PC-3 (cell line): ENCODE measurements around the gene FAM163B. TPM values are rescaled to one million over a fixed set of nuclear protein-coding genes. Genes with fewer than 3 reads are reported as not detected.

Source experiments
- ATAC-seq: fragments of 200-7000 bp; cut with Tn5 transposase; 2 replicates; pipeline ENCODE4 v1.9.1; 2020; ENCODE audit warnings: mild to moderate bottlenecking, moderate library complexity
- BruUV-seq: library from RNA; stranded (reverse); fragments of 400-500 nt; replicated peaks from 2 replicates; lab custom pipeline; 2021; lab: Mats Ljungman, UMichigan
- CTCF ChIA-PET: fragments of 300-600 bp; sonication (Branson Sonifier 250); formaldehyde crosslinking; loops from one replicate; lab custom pipeline; 2022; ENCODE audit warnings: antibody characterized with exemption; lab: Charles Lee
- POLR2A ChIA-PET: fragments of 300-600 bp; sonication (Branson Sonifier 250); formaldehyde crosslinking; loops from one replicate; lab custom pipeline; 2022; ENCODE audit warnings: antibody characterized with exemption; ENCODE audit not compliant: unreplicated experiment; lab: Charles Lee
- DNase-seq: peaks from one replicate; pipeline ENCODE4 v3.0.0-alpha.2; 2015
- H2AFZ ChIP-seq: fragments of 300-600 bp; sonication (generic); 2 replicates; pipeline ENCODE4 v1.6.0; 2016; ENCODE audit warnings: antibody characterized with exemption, low read length
- H3F3A ChIP-seq: fragments of 300-600 bp; sonication (generic); one replicate; pipeline ENCODE4 v1.6.0; 2017; ENCODE audit warnings: antibody characterized with exemption, low read length, control low read depth, mild to moderate bottlenecking; ENCODE audit not compliant: unreplicated experiment
- H3K27ac ChIP-seq: fragments of 300-600 bp; sonication (generic); 2 replicates; pipeline ENCODE4 v1.5.1; 2016; ENCODE audit warnings: mild to moderate bottlenecking, low read length
- H3K27me3 ChIP-seq: fragments of 300-600 bp; sonication (generic); 2 replicates; pipeline ENCODE4 v1.6.1; 2016; ENCODE audit warnings: low read length, mixed read lengths
- H3K36me3 ChIP-seq: fragments of 300-600 bp; sonication (generic); 2 replicates; pipeline ENCODE4 v1.6.1; 2016; ENCODE audit warnings: low read depth, mixed run types, low read length, mixed read lengths
- H3K4me1 ChIP-seq: fragments of 300-600 bp; sonication (generic); 2 replicates; pipeline ENCODE4 v1.5.1; 2016; ENCODE audit warnings: low read length; ENCODE audit not compliant: insufficient read depth
- H3K4me2 ChIP-seq: fragments of 300-600 bp; sonication (generic); 2 replicates; pipeline ENCODE4 v1.6.0; 2016; ENCODE audit warnings: low read length
- H3K4me3 ChIP-seq: fragments of 300-600 bp; sonication (generic); 2 replicates; pipeline ENCODE4 v1.5.1; 2016; ENCODE audit warnings: mild to moderate bottlenecking, low read length, mixed read lengths
- H3K79me2 ChIP-seq: fragments of 300-600 bp; sonication (generic); 2 replicates; pipeline ENCODE4 v1.6.1; 2017; ENCODE audit warnings: low read length, mixed read lengths
- H3K9ac ChIP-seq: fragments of 300-600 bp; sonication (generic); 2 replicates; pipeline ENCODE4 v1.6.0; 2016; ENCODE audit warnings: mild to moderate bottlenecking, low read length
- H3K9me2 ChIP-seq: fragments of 300-600 bp; sonication (generic); replicated peaks from 2 replicates; pipeline ENCODE4 v1.6.1; 2016; ENCODE audit warnings: mixed run types, low read length, mixed read lengths
- H3K9me3 ChIP-seq: fragments of 300-600 bp; sonication (generic); 2 replicates; pipeline ENCODE4 v1.6.1; 2016; ENCODE audit warnings: low read length, mixed read lengths
- H4K20me1 ChIP-seq: fragments of 300-600 bp; sonication (generic); 2 replicates; pipeline ENCODE4 v1.6.1; 2016; ENCODE audit warnings: low read length, mixed read lengths
- EZH2 ChIP-seq: fragments of 300-600 bp; sonication (generic); IDR thresholded peaks from one replicate; pipeline ENCODE4 v1.6.1; 2017; ENCODE audit warnings: antibody characterized with exemption, mild to moderate bottlenecking, low read length; ENCODE audit not compliant: unreplicated experiment
- EZH2phosphoT487 ChIP-seq: fragments of 300-600 bp; sonication (generic); IDR thresholded peaks from 2 replicates; pipeline ENCODE4 v1.6.1; 2018; ENCODE audit warnings: mild to moderate bottlenecking, antibody characterized with exemption, low read length, borderline replicate concordance
- intact Hi-C: fragments of 100-400 bp; cut with micrococcal nuclease; formaldehyde crosslinking; loops from 2 replicates; pipeline ENCODE4 v1.9.0; 2023
- total RNA-seq: library from RNA; depleted of rRNA; stranded (reverse); fragments of >200 nt; gene quantifications from 2 replicates; pipeline ENCODE4 v1.2.3, GENCODE V29; 2014
- TF ChIP-seq, protein P1 (sequence below): fragments of 300-600 bp; sonication (generic); conservative IDR thresholded peaks from 2 replicates; pipeline ENCODE4 v1.5.1; 2017; ENCODE audit warnings: antibody characterized with exemption, low read depth, mild to moderate bottlenecking, low read length

FAM163B gene
- total RNA-seq, 1 experiment from 2014 or later: not detected

DNA sequence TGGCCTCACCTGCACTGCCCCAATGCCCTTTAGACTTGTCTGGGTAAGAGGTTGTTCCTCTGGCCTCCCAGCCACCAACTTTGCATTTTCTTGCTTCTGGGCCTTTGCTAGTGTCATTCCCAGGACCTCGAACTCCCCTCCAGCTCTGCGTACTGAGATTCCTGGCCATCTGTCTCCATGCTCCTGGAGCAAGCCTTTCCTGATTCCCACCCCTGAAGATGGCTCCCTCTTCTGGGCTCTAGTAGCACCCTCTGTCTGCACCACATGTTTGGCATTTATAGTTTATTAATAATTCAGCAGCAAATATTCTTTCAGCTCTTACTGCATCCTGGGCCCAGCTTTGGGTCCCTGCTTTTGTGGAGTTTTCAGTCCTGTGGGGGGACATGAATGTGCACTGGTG lies 14.9 kb downstream of the FAM163B start:
- POLR2A ChIA-PET: no interaction called here
- Histone ChIP-seq H3K4me2 (no peak overlapping the region), H3F3A (no peaks in the 10 kb centered on the region), H3K9me2 (no peaks in the 10 kb centered on the region), H4K20me1 (no peaks in the 10 kb centered on the region), H3K27ac (no peak overlapping the region), H3K4me1 (no peaks in the 10 kb centered on the region), H3K9me3 (0 out of 2 replicates have a peak, but pooled peaks cover 5% of the 10 kb centered on the region), H3K4me3 (no peak overlapping the region), H3K36me3 (no peaks in the 10 kb centered on the region), H3K9ac (no peak overlapping the region), H3K27me3 (no peaks in the 10 kb centered on the region), H3K79me2 (no peaks in the 10 kb centered on the region), H2AFZ (no peak overlapping the region)
- no TSS peak for BruUV-seq
- CTCF ChIA-PET: no interaction called here
- ATAC-seq (no peak), DNase-seq (no peak)
- TF ChIP-seq EZH2: no peak
- TF ChIP-seq EZH2phosphoT487: no peak
- TF ChIP-seq, protein P1, sequence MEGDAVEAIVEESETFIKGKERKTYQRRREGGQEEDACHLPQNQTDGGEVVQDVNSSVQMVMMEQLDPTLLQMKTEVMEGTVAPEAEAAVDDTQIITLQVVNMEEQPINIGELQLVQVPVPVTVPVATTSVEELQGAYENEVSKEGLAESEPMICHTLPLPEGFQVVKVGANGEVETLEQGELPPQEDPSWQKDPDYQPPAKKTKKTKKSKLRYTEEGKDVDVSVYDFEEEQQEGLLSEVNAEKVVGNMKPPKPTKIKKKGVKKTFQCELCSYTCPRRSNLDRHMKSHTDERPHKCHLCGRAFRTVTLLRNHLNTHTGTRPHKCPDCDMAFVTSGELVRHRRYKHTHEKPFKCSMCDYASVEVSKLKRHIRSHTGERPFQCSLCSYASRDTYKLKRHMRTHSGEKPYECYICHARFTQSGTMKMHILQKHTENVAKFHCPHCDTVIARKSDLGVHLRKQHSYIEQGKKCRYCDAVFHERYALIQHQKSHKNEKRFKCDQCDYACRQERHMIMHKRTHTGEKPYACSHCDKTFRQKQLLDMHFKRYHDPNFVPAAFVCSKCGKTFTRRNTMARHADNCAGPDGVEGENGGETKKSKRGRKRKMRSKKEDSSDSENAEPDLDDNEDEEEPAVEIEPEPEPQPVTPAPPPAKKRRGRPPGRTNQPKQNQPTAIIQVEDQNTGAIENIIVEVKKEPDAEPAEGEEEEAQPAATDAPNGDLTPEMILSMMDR: no peak
- intact Hi-C loops: no loop called here

DNA sequence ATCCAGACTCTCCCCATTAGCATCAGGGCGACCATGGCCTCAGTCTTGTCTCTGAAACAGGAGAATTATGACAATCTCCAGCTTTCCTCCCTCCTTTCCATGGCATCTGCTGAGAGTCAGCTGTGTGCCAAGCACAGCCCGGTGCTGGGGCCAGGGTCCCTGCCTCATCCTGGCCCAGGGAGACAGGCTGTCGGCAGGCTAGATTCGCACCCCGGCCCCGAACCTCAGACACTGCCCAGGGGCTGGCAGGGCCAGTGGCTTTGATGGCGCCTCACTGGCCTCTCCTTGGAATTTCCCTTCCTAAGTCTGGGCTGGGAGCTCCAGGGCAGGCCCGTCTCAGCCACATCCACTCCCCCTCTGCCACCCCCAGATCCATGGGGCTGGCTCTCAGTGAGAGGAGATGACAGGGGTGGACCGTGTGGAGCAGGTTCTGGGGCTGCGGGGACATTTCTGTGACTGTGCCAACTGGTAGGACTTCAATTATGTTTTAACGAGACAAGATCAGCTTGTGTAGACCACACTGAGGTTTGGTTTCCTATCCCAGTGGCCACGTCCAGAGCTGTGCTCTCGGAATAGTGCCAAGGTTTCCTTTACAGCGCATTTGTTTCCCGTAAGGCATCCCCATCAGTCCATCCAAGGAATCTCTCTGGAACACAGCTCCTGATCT lies 15.5 kb downstream of the FAM163B start:
- ATAC-seq: no peak
- Histone ChIP-seq H3K9me2 (no peaks in the 10 kb centered on the region), H3K36me3 (no peaks in the 10 kb centered on the region), H3K4me2 (no peak overlapping the region), H3F3A (no peaks in the 10 kb centered on the region), H3K27ac (no peak overlapping the region), H3K9ac (no peak overlapping the region), H3K4me3 (no peak overlapping the region), H2AFZ (no peak overlapping the region), H3K9me3 (0 out of 2 replicates have a peak, but pooled peaks cover 5% of the 10 kb centered on the region), H3K79me2 (no peaks in the 10 kb centered on the region), H3K4me1 (no peaks in the 10 kb centered on the region), H3K27me3 (no peaks in the 10 kb centered on the region), H4K20me1 (no peaks in the 10 kb centered on the region)
- no peak for TF ChIP-seq EZH2
- TF ChIP-seq EZH2phosphoT487: no peak
- DNase-seq: no peak
- intact Hi-C loops: no loop called here
- POLR2A ChIA-PET: no interaction called here
- CTCF ChIA-PET: no interaction called here
- BruUV-seq: no TSS peak

DNA sequence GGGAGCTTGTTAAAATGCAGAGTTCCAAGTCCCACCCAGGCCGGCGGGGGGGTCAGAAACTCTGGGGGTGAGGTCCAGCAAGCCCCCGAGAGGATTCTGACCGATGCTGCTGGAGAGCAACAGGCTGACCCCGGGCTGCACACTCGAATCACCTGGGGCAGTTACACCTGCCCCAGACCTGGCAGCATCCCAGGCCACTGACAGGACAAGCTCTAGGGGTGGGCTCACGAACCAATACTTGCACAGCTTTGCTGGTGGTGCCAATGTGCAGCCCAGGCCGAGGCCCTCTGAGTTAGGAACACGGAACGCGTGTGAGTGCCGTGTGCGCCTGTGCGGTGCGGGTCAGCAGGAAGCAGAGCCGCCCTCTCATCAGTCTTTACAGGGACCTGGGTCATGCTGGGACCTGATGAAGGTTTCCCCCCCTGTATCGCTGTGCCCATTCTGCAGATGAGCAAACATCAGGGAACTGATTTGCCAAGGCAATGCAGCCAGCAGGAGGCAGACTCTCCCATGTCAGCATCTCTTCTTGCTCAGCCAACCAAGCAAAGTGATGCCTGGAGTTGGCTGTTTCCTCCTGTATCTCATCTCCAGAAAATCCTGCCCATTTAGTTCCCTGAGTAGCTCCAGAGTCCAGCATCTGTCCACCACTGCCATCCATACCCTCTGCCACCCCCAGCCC lies 16.3 kb downstream of the FAM163B start:
- intact Hi-C loops: no loop called here
- H4K20me1 ChIP-seq: no peaks in the 10 kb centered on the region
- no peak overlapping the region for H2AFZ ChIP-seq
- POLR2A ChIA-PET: no interaction called here
- H3K36me3 ChIP-seq: no peaks in the 10 kb centered on the region
- no peaks in the 10 kb centered on the region for H3K27me3 ChIP-seq
- CTCF ChIA-PET: no interaction called here
- H3K79me2 ChIP-seq: no peaks in the 10 kb centered on the region
- ATAC-seq (no peak), DNase-seq (no peak)
- H3K9me3 ChIP-seq: 0 out of 2 replicates have a peak, but pooled peaks cover 5% of the 10 kb centered on the region
- no peak overlapping the region for H3K27ac ChIP-seq
- TF ChIP-seq EZH2phosphoT487 (no peak), EZH2 (no peak)
- TF ChIP-seq, protein P1: no peak; the same call in 1 of the 2 replicates
- H3K4me2 ChIP-seq: no peak overlapping the region
- BruUV-seq: no TSS peak
- H3K4me3 ChIP-seq: no peak overlapping the region
- no peaks in the 10 kb centered on the region for H3K4me1 ChIP-seq
- H3K9ac ChIP-seq: no peak overlapping the region
- no peaks in the 10 kb centered on the region for H3K9me2 ChIP-seq
- H3F3A ChIP-seq: no peaks in the 10 kb centered on the region
